ENCODE data around the gene MXD4. TPM values are rescaled to one million over a fixed set of nuclear protein-coding genes. Genes with fewer than 3 reads are reported as not detected.

MXD4 gene
- total and polyA plus RNA-seq, 9 of the 15 experiments (the other 6 are each of a cell fraction or from before 2014, with no cell fraction given): 0.06 to 13.5 (median 5.9) TPM

GRCh38 chr4:2262145-2262943 is 435 bp upstream of the MXD4 start (continued):
- TF ChIP-seq SFPQ (IDR thresholded peaks at IDR 0.05; ENCODE audit: low read depth, low read length) (no peak), PTRF (tag; IDR thresholded peaks at IDR 0.05) (no peak), FOXA1 (IDR thresholded peaks at IDR 0.05; ENCODE audit: borderline replicate concordance) (no peak), REST (IDR thresholded peaks at IDR 0.05; ENCODE audit: borderline replicate concordance) (peak; percentile 27; the same call in 1 of the 2 replicates), REST (CRISPR knock-in tag; IDR thresholded peaks at IDR 0.05; ENCODE audit: low read depth) (0 out of 2 replicates have a peak, but pooled peaks have one; percentile 67), TSHZ1 (CRISPR knock-in tag; IDR thresholded peaks at IDR 0.05) (no peak), ZFP1 (CRISPR knock-in tag; IDR thresholded peaks at IDR 0.05) (no peak), CHAMP1 (IDR thresholded peaks at IDR 0.05) (no peak)

All from K562 (cell line).